Islet of Langerhans (tissue), 1 donor: Measurements from ENCODE around the gene DCLK1.

Experiments used
- FAIRE-seq: peaks from one replicate; lab custom pipeline; 2011; peaks lifted over from hg19 to GRCh38; lab: Jason Lieb, UNC

Gene DCLK1

DNA sequence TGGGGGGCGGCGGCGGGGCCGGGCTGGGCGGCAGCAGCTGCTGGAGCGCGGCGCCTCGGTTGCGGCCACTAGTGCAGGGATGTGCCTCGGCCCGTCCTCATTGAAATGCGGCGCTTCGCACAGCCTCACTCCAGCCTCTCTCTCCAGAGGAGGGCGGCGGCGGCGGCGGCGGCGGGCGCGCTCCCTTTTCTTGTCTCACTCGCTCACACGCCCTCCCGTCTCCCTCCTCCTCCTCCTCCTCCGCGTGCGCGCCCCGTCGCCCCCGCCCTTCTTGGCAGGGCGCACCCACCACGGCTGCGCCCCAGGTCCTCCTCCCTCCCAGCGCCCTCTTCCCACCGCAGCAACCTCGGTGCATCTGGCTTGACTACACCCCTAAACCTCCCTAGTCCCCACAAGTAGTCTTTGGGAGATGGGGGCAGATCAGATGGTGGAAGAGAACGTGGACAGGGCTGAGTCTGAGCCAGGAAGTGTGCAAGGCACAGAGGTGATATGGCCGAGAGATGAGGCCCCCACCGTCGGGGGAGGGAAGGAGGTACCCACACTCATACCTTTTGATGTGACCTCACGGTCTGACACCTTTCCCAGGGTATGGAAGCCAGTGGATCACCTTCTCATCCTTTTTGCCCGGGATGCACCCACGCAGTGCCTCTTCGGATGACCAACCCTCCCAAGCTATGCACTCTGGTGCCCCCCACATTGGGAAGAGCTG is at the start of gene DCLK1:
TSS of gene DCLK1 (minus strand) at position 161 of the 709 bp plus-strand sequence.
- FAIRE-seq: no peak

DNA sequence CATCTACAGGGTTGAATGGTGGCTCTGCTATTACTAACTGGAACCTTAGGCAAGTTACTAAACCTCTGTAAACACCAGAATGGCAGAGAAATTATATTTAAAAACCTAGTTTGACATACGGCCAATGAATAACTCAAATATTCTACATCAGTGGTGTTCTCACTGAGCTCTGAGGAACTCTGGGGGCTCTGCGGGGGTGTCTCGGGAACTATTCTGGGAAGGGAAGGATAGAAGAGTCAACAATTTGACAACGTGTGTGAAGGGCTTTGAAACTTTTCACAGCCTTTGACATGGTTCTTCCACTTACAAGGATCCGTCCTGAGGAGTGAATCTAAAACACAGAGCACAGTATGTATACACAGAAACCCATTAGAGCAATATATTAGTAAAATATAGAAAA is 44.4 kb upstream of the DCLK1 start:
- FAIRE-seq: no peak

DNA sequence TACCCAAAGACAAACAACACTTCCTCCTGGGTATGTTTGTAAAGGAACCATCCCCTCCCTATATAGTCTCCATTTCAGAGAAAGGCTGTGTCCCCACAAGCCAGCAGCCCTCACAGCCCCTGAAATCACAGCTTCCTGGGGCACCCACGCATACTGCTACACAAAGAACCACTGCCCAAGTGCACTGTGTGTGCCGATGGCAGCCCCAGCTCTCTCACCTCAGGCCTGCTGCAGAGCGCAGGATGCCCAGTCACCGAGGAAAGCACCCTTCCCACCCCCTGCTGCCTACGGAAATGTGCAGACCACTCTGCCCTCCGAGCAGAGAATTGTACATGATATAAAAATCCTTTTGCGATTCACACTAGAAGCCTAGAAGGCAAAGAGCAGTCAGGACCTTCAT is 43.7 kb upstream of the DCLK1 start:
- FAIRE-seq: no peak

DNA sequence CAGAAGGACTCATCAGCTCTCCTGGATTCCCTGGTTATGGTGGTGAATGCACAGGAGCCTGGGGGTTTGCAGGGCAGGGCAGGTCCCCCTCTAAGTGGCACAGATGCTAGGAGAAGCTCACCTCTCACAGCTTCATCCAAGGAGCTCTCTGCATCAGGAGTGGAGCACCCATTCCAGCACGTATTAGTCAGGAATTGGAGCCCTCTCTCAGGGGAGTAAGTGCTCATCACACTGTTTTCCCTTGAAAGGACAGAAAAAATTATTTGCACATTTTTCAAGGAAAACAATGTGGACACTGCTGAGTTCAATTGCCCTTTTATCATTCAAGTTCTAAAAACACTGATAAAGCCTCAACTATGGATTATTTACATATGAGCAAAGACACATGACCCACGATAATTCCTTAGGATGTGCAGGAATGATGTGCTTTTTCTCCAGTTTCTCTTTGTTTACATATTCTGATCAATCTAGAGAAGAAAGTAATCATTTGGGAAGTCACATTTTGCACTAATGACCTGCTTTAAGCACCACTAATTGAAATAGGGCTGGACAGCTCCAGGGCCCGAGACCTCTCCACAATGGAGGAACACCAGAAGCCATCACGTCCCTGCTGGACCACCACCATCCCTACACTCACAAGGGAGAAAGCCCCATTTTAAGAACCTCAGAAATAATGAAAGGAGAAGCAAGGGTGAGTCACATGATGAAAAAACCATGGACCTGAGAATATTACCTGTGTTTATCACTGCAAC is 42.6 kb upstream of the DCLK1 start:
- FAIRE-seq: no peak

DNA sequence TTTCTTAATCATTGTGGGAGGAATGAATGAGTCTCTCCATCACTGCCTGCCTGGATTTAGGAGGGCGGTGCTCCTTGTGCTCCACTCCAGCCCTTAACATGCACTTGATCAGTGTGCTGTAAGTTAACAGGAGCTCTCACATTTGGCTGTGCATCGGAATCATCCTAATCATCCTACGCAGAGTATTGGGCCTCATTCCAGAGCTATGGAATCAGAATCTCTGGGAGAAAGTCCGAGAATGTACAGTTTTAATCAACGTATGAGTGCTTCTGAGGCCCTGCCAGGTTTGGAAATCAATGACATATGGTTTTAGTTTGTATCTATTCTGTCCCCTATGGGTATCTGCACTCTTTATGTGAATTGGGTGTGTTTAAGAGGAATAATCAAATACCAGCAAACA is 34.9 kb upstream of the DCLK1 start:
- FAIRE-seq: no peak

DNA sequence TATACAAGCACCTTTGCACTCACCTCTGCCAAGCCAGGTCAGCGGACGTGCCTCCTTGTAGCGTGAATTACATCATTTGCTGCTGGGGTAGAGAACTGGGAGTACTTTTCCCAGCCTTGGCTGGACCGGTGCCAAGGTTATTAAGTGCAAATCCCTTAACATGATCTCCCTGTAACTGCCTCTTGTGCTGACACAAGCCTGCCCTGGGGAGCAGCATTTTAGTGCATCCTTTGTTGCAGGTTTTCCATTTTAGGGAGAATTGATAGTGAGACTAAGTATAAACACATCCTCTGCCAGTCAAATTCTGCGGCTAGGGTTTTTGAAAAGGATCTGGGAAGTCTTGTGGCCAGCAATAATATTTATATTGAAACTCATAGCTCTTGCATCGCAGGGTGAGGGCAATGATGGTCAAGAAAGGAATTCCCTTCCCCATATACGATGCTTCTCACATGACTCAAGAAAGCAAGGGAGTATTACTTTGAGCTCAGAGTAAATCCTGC is 32.7 kb upstream of the DCLK1 start:
- no peak for FAIRE-seq

DNA sequence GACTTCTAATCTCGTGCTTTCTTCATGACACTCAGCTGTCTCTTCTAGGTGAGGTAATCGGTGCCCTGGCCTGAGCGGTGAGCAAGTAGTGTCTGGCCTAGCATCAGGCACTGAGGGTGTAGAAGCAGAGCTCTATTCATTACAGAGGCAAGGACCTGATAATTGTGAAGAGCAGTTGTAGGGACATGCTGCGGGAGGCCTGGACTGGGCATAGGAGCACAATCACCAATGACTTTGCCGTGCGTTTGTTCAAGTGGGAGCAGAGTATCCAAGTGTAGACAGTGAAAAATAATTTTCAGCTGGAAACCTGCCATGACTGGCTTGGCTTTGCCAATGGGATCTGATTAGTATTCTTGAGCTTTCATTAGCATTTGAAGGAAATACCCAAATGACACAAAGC is 32.1 kb upstream of the DCLK1 start:
- FAIRE-seq: no peak

DNA sequence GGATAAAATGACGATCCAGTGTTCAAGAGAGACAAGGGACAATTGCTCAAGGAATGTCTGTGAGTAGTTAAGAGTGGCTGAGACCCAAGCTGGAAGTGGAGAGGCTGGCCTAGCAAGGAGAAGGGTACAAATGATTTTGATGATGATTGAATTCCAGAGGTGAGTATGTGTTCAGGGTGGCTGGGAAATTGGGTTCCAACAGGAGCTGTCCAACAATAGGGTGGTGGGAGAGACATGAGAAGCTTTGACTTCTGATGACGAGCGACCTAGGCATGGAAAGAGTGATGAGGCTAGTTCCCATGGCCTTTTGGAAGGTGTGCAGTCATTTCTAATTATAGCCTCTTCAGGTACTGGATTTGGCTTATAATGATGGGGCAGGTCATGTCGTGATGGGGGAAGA is 29.1 kb upstream of the DCLK1 start:
- no peak for FAIRE-seq

DNA sequence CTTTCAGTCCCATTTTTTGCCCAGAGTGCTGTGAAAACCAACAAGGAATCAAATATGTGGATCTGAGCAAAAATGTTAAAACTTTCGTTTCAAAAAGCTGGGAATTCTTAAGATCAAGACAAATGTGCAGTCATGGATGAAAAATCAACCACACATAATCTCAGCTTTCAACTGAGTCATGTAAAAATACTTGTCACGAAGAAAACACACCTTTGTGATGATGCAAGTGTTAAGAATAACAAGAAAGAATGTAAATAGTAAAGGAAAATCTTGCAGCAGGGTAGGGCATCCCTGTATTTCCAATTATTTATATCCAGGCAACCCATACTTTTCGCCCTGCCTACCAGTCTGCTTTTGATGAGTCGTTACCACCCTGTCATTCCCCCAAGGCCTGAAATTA is 27.4 kb upstream of the DCLK1 start:
- no peak for FAIRE-seq

DNA sequence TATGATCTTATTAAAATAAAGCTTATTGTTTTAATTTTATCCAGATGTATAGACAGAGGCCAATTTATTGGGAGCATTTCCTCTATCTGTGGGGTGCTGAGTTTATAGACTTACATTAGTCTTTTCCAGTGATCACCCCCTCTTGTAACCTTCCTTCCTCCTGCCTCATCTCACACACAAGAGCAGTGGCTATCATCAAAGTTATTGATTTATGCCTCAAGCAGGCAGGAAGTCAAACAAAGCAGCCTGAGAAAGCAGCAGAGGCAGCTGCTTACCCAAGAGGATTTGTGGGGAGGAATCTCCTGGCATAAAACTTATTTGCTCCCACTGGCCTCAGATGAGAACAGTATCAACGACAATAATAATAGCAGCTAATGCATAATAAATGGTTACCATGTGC is 26.3 kb upstream of the DCLK1 start:
- FAIRE-seq: no peak

DNA sequence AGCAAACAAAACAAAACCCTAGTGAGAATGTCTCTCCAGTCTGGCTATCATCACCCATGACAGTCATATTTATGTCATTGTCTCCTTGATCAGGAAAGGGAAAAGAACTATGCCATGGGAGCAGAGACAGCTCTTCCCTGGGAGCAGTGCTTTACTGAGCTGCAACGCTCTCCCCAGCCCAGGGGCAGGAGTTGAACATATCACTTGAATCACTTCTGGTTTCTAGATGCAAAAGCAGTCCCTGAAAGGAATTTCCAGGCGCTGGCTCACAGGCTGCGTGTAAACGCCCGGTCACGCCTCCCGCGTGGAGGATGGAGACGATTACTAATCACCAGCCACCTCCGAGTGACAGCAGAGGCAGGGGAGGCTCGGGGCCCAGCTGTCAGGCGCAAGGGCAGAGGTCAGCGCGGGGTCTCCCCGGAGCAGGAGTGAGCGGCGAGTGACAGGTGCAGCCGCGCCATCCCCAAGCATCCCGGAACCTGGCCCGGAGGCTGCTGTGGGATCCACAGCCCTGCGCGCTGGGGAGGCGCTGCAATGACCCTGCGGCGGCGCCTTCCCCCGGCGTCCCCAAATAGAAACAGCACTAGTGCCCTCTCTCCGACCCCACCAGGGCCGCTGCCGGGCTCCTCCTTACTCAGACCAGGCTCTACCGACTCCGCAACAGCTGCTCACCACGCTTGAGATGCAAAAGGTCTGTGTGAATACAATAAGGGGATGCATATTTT is 23.5 kb upstream of the DCLK1 start:
- no peak for FAIRE-seq

DNA sequence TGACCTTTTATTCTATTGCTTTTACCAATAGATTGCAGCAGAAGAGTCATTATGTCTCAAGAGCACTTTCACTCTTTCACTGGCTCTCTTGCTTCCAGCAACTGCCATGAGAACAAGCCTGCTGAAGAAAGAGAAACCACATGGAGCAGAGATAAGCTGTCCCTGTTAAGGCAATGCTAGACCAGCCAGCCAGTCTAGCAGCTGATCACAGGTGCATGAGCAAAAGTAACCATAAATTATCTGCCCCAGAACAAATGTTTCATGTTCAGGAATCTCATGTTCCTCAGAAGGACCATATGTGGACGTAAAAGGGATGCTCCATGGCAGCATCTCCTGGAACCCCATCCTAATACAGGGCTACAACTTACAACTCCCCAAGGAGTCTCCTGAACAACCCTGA is 20.4 kb upstream of the DCLK1 start:
- FAIRE-seq: no peak

DNA sequence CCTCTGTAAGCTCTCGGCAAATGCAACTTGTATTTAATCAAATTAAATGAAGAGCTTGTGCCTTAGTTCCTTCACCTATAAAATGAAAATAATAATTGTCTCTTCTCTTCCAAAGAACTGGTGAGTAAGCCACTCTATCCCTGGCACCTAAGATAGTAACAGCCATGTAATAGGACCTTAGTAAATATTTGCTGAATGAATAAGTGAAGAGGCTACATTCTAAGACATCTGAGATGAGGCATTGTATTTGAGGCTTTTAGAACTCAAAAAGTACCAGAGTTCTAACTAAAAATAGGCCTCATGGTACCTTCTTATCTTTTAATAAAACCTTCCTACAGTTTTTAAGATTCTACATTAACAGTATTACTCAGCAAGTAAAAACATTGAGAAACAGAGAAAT is 17.3 kb upstream of the DCLK1 start:
- FAIRE-seq: no peak

DNA sequence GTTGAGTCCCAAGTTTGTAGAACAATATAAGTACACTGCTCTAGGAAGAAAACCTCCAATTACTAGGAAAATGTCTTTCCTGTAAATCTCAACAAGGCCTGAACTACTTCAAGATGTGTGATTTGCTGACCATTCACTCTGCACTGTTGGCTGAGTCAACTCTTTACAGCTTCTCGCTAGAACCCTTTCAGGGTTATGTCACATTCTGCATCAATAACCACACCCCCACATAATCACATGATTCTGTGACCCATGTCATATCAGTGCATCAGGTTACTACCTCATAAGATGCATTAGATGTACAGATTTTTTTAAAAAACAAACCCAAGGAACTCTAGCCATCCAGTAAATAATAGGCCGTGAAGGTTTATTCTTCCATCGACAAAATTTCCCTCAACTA is 16.1 kb upstream of the DCLK1 start:
- no peak for FAIRE-seq

DNA sequence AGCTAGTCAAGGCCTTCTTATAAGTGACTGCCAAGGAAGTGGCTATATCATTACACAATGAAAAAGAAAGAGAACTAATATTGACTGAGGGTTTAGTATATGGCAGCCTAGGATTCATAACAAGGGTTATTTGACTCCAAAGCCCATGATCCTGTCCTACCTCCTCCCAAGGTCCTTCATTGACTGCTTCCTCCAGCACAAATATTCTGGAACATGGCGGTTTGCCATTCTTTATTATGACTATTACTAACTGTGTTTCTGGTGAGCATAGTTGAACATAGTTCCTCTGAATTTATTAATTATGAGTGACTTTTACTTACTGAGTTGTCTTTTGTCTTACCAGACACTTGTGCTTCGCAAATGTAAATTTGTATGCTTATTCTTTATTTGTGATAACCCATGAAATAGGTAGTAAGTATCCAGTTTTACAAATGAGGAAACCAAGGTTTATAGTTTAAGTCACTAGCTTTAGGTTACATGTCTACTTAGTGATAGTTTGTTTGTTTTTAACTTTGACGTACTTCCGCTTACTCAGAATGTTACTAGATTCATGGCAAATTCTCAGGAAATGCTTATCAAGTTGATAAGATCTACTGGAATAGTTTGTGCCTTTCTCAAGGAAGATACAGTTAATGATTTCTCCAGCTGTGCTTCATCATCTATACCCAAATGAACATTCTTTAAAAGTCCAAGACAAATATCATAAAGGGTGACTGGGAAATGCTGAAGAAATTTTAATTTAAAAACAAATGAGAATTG is 15.5 kb upstream of the DCLK1 start:
- no peak for FAIRE-seq

DNA sequence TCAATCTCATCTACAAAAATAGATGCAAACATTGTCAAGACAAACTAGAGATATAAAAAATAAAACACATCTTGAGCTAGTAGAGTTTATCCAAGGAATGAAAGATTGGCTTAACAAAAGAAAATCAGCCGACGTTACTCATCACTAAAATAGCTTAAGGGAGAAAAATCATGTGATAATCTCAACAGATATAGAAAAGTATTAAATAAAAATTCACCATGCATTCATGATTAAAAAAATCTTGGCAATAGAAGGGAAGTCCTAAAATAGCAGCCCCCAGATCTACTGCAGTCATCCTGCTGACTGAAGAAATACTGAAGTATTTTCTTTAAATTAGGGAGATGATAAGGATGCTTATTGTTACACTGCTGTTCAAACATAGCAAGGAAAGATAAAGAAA is 12.6 kb upstream of the DCLK1 start:
- no peak for FAIRE-seq

DNA sequence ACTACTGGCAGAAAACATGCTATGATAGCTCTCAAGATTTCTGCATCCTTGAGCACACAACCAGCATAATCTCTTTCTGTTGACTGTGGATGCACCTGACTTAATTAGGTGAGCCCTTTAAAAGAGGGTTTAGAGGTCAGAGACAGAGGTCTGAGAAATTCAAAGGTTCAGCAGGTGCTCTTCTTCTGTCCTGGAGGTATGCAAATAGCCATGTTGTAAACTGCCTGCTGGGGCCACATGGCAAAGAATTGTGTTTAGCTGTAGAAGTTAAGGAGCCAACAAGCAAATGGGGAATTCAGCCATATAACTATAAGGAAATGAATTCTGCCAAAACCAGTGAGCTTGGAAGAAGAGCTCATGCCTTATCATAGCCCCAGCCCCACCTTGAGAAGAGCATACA is 11.6 kb upstream of the DCLK1 start:
- no peak for FAIRE-seq

DNA sequence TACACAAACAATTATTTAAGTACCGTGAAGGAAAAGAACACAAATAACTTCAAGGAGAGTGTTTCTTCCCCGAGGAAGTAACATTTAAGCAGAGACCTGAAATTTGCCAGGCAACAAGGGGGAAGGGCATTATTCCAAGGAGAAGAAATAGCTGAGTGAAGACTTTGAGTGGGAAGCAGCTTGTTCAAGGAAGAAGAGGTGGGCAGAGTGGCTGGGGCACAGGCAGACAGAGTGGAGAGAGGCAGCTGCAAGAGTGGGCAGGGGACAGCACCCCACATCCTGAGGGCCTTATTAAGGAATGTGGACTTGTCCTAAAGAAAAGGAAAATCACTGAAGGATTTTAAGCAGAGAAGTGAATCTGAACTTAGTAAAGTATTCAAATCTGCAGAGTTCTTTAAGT is 4.7 kb upstream of the DCLK1 start:
- no peak for FAIRE-seq

DNA sequence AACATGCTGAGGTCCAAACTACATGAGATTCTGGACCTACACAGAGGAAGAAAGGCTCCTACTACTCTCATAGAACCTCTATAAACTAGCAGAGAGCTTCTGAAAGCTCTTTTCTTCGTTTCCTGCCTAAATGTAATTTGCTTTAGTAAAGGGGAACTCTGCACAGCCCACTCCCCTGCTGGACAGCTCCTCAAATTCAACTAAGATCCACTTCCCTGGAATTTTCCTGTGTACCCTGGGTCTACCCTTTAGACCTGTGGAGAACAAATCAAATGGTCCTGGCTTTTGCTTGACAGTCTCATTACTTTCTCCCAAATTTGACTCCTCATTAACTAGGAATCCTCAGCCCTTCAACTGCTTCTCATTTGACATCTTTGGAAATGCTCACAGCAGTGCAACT is 3.5 kb upstream of the DCLK1 start:
- FAIRE-seq: no peak

DNA sequence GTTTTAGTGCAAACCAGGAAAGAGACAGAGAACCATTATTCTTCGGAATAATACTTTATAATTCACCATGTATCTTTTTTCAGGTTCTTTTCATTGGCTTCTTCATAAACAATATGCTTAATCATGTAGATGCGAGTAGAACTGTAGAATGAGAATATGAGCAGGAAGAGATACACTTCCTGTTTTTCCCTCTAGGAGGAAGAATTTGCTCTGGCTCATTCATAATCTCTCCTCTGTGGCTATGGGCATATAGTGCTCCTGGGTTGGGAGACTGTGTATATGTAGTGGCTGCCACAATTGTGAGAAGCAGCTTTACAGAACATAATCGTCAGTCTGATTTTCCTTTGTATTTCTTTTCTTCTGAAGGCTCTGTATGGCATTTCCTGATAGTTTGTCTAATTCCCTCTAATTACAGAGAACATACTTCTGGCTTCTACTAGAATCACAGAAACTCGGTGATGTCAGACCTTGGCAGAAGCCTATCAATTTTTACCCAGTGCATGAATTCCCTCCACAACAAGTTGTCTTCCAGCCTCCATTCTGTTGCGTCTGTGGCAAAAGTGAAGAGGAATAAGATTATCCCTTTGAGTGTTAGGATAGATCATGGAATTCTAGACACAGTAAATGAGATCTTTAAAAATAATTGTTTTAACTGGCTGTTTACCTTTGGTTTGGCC is 2.9 kb upstream of the DCLK1 start:
- no peak for FAIRE-seq

DNA sequence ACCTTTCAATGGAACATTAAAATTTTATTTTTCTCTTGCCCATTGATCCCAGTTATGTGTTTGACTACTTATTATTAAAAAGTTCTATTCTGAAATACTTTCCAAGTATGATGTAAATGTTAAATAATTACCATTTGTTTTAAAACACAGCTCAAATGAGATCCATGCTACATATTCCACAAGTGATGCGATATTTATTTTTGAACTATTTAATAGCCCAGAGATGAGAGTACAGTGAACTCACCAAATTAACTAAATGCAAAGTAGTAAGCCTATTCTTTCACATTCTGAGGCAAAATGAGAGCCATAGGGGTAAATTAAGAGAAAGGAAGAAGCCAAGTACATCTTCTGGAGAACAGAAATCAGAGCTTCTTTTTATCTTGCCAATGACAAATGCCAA is 1.2 kb upstream of the DCLK1 start:
- FAIRE-seq: no peak

DNA sequence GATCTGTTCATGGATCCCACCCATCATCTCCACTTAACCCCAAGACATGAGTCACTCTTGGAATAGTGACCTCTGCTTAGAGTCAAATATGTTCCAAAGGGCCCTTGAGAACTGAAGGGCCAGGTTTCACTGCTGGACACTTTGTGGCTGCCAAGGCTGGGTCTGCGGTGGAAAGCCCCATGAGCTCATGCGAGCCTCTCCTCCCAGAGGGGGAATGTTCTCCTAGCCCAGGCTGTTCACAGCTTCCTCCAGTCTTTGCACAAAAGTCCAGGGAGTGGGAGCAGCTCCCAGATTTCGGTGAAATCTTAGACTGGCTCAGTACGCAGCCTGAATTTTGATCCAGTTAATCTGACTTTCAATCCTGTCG is 732 bp upstream of the DCLK1 start:
- no peak for FAIRE-seq
